Pancreas (tissue), 10 donors: ENCODE data around the gene CCDC30. TPM values are rescaled to one million over a fixed set of nuclear protein-coding genes. Genes with fewer than 3 reads are reported as not detected.
A peak's percentile ranks its signal among the peaks of the same experiment; 100 is the strongest.

ENCODE experiments used
- ATAC-seq, 4 donors: fragments of 200-7000 bp; cut with Tn5 transposase; one replicate each; pipeline versions ENCODE4 v1.8.0 to v1.9.1; 2020; ENCODE audit warnings: mild to moderate bottlenecking in 4 of 4, moderate library complexity in 4 of 4
- DNase-seq, 6 donors: peaks; one replicate each; pipeline ENCODE4 v3.0.0-alpha.2; 2020
- FAIRE-seq: peaks from 2 replicates; lab custom pipeline; 2012; peaks lifted over from hg19 to GRCh38; lab: Jason Lieb, UNC
- H3K27ac ChIP-seq, 4 donors: fragments of 200-600 bp; sonication (generic); 1 replicate in 3 of 4; 2 replicates in 1 of 4; pipeline versions ENCODE4 v1.5.0 to v1.8.0; 2020
- H3K27me3 ChIP-seq, 4 donors: fragments of 200-600 bp; one replicate each; pipeline ENCODE4 v1.8.0; 2021
- H3K36me3 ChIP-seq, 3 donors: fragments of 200-600 bp; sonication (generic) in 1 of 3; one replicate each; pipeline versions ENCODE4 v1.5.0 to v1.8.0; 2020 to 2021
- H3K4me1 ChIP-seq, 3 donors: fragments of 200-600 bp; one replicate each; pipeline ENCODE4 v1.8.0; 2021
- H3K4me3 ChIP-seq, 4 donors: fragments of 200-600 bp; sonication (generic) in 2 of 4; one replicate each; pipeline versions ENCODE4 v1.5.0 to v1.8.0; 2020 to 2021
- H3K9me3 ChIP-seq, 4 donors: fragments of 200-600 bp; one replicate each; pipeline ENCODE4 v1.8.0; 2021
- CTCF ChIP-seq, 4 donors: fragments of 200-600 bp; sonication (generic) in 3 of 4; IDR thresholded peaks; one replicate each; pipeline versions ENCODE4 v1.5.0 to v1.8.0; 2021; ENCODE audit warnings: antibody characterized with exemption in 4 of 4
- WGBS, 2 donors: extraction: QIAGEN DNeasy Blood & Tissue Kit; methylation state at CpG; one replicate each; pipeline ENCODE4 v1.1.7; 2013; 5-methylcytosine and 5-hydroxymethylcytosine counted together
- intact Hi-C, 3 donors: fragments of 100-400 bp; cut with DNase I; formaldehyde crosslinking; loops; one replicate each; pipeline versions ENCODE4 v1.11.1 to v1.14.2; 2022
- polyA plus RNA-seq, 2 donors: library from polyadenylated mRNA; stranded (reverse); fragments of 200-250 nt; gene quantifications; one replicate each; pipeline ENCODE4 v1.2.3, GENCODE V29; 2013
- total RNA-seq, 6 donors: library from RNA; stranded (reverse); fragmentation: NEBNext Ultra II Directional in 4 of 6; extraction: Animal tissue kit (Norgen Biotek cat#: 25700) in 4 of 6; gene quantifications; one replicate each; pipeline versions ENCODE4 v1.2.1 to v1.2.4, GENCODE V29; 2021 to 2023
- donor health status: healthy with polysubstance abuse.
- donor health status: DM: no; HTN: no; CAD: no; lungs with moderate emphysema.
- donor health status: DM: no; HTN: no; CAD: no.
- donor health status: control.
- donor health status: control.
- donor health status: Bipolar disorder and iron deficiency.
- donor health status: DM: yes; HTN: yes; CAD: no.
- donor health status: DM: no; HTN: no; CAD: no.
- donor health status: DM: no; HTN: no; CAD: no.
- donor health status: DM: yes; HTN: yes; CAD: no.

CCDC30 gene
- total and polyA plus RNA-seq, 8 donors, result 2.0 to 5.6 (median 3.0) TPM

GRCh38 chr1:42551590-42551989 is 88.5 kb downstream of the CCDC30 start:
- intact Hi-C loops, result no loop called here
- no peak for FAIRE-seq
- WGBS, 2 donors, result 86 to 87% methylated on average over 3 of the region's 3 CpGs

GRCh38 chr1:42552636-42553035 is 89.5 kb downstream of the CCDC30 start:
- Histone ChIP-seq H3K27ac (no peak overlapping the region), H3K4me3 (no peak overlapping the region), H3K4me1 (no peaks in the 10 kb centered on the region), H3K36me3 (no peaks in the 10 kb centered on the region), H3K27me3 (no peaks in the 10 kb centered on the region), H3K9me3 (no peaks in the 10 kb centered on the region)
- ATAC-seq, result no peak
- no peak for DNase-seq
- no peak for TF ChIP-seq CTCF (IDR thresholded peaks at IDR 0.05)
- no peak for FAIRE-seq
- 82 to 95% methylated on average over 4 of the region's 4 CpGs for WGBS, 2 donors
- intact Hi-C loops, result no loop called here

More at GRCh38 chr1:42551590-42551989, 88.5 kb downstream of the CCDC30 start:
- Histone ChIP-seq H3K36me3 (no peaks in the 10 kb centered on the region), H3K27ac (no peak overlapping the region), H3K4me3 (no peak overlapping the region), H3K9me3 (no peaks in the 10 kb centered on the region), H3K27me3 (no peaks in the 10 kb centered on the region), H3K4me1 (no peaks in the 10 kb centered on the region)
- TF ChIP-seq CTCF (IDR thresholded peaks at IDR 0.05), result no peak
- ATAC-seq, result no peak
- no peak for DNase-seq

- no peak for ATAC-seq
- Histone ChIP-seq H3K27me3 (no peaks in the 10 kb centered on the region), H3K9me3 (no peaks in the 10 kb centered on the region), H3K36me3 (no peaks in the 10 kb centered on the region), H3K4me1 (no peaks in the 10 kb centered on the region), H3K4me3 (no peak overlapping the region), H3K27ac (no peak overlapping the region)
- intact Hi-C loops, result no loop called here
- WGBS, 2 donors, result 96% methylated on average over 1 of the region's 1 CpG
- no peak for DNase-seq
- peak; percentile 99 for FAIRE-seq
- no peak for TF ChIP-seq CTCF (IDR thresholded peaks at IDR 0.05)
Measured at GRCh38 chr1:42557230-42557851, 94.3 kb downstream of the CCDC30 start.

GRCh38 chr1:42567038-42567437 is 104.0 kb downstream of the CCDC30 start:
- DNase-seq, result no peak
- Histone ChIP-seq H3K9me3 (no peaks in the 10 kb centered on the region), H3K36me3 (no peaks in the 10 kb centered on the region), H3K27ac (no peak overlapping the region), H3K27me3 (no peaks in the 10 kb centered on the region), H3K4me3 (no peak overlapping the region), H3K4me1 (no peaks in the 10 kb centered on the region)
- FAIRE-seq, result no peak
- no peak for TF ChIP-seq CTCF (IDR thresholded peaks at IDR 0.05)
- intact Hi-C loops, result no loop called here
- no peak for ATAC-seq

GRCh38 chr1:42576935-42577334 is 113.8 kb downstream of the CCDC30 start:
- no peaks in the 10 kb centered on the region for H3K9me3 ChIP-seq
- H3K36me3 ChIP-seq, result peaks cover 0 to 3% (median 0%) of the 10 kb centered on the region in 3 donors
- DNase-seq (no peak), ATAC-seq (no peak), FAIRE-seq (no peak)
- no peaks in the 10 kb centered on the region for H3K4me1 ChIP-seq
- no peak for TF ChIP-seq CTCF (IDR thresholded peaks at IDR 0.05)
- H3K4me3 ChIP-seq, result no peak overlapping the region
- H3K27ac ChIP-seq, result no peak overlapping the region
- H3K27me3 ChIP-seq, result no peaks in the 10 kb centered on the region
- WGBS, 2 donors, result 53 to 67% methylated on average over 1 of the region's 1 CpG
- intact Hi-C loops, result no loop called here
